Natural killer cell treated with Interleukin-12 subunit alpha and Interleukin-12 subunit beta and Interleukin-15 and Interleukin-18, amount 100 ng/mL, for 72 hours (primary cell): ENCODE measurements around the gene RASSF9. TPM values are rescaled to one million over a fixed set of nuclear protein-coding genes. Genes with fewer than 3 reads are reported as not detected.

ENCODE experiments used
- ATAC-seq, 2 donors: fragments of 150-1000 bp; cut with Tn5 transposase in 1 of 2; sonication (Bioruptor Pico), chemical (Tn5 transposase) in 1 of 2; 2 replicates each; pipeline ENCODE4 v1.10.0; 2021
- DNase-seq: peaks from one replicate; pipeline ENCODE4 v3.0.0; 2022; ENCODE audit warnings: low spot score
- H3K27ac Mint-ChIP-seq, 2 donors: 1 replicate in 1 of 2; 2 replicates in 1 of 2; pipeline ENCODE4 v1.8.0; 2022; ENCODE audit warnings: mixed read lengths in 2 of 2, mild to moderate bottlenecking in 1 of 2, moderate library complexity in 1 of 2
- H3K27me3 Mint-ChIP-seq, 2 donors: 1 replicate in 1 of 2; 2 replicates in 1 of 2; pipeline ENCODE4 v1.8.0; 2022; ENCODE audit warnings: mixed read lengths in 2 of 2
- H3K36me3 Mint-ChIP-seq: one replicate; pipeline ENCODE4 v1.8.0; 2022; ENCODE audit warnings: mixed read lengths
- H3K4me1 Mint-ChIP-seq, 2 donors: 1 replicate in 1 of 2; 2 replicates in 1 of 2; pipeline ENCODE4 v1.8.0; 2022; ENCODE audit warnings: low read depth in 2 of 2, mixed read lengths in 2 of 2, mild to moderate bottlenecking in 1 of 2
- H3K4me3 Mint-ChIP-seq: one replicate; pipeline ENCODE4 v1.8.0; 2022; ENCODE audit warnings: mixed read lengths
- H3K9me3 Mint-ChIP-seq: 2 replicates; pipeline ENCODE4 v1.8.0; 2022; ENCODE audit warnings: mixed read lengths
- total RNA-seq, 2 donors: library from RNA; stranded (reverse); gene quantifications; one replicate each; pipeline ENCODE4 v1.2.3, GENCODE V29; 2022

Gene RASSF9
- total RNA-seq, 2 donors from 2014 or later: not detected

DNA sequence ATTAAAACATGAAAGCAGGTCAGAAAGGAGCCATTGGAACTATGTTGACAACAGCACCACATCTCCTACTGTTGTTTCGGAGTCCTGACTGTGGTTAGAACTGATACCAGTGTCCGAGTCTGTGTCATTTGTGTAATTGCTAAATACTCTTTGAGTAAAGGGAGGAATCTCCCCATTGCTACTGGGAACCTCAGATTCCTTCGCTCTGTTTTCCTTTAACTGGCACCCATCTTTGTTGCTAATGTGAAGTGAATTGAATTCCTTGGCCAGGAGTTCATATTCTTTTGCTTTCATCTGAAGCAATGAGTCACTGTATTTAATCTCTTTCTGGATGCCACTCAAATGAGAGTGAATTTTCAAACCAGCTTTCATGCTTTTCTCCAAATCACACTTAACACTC, 31.5 kb downstream of the RASSF9 start:
- DNase-seq (no peak), ATAC-seq (no peak)
- no peaks in the 10 kb centered on the region for H3K9me3 Mint-ChIP-seq
- no peak overlapping the region for H3K4me3 Mint-ChIP-seq
- H3K27ac Mint-ChIP-seq: no peak overlapping the region
- no peaks in the 10 kb centered on the region for H3K27me3 Mint-ChIP-seq
- no peaks in the 10 kb centered on the region for H3K4me1 Mint-ChIP-seq
- H3K36me3 Mint-ChIP-seq: no peaks in the 10 kb centered on the region

DNA sequence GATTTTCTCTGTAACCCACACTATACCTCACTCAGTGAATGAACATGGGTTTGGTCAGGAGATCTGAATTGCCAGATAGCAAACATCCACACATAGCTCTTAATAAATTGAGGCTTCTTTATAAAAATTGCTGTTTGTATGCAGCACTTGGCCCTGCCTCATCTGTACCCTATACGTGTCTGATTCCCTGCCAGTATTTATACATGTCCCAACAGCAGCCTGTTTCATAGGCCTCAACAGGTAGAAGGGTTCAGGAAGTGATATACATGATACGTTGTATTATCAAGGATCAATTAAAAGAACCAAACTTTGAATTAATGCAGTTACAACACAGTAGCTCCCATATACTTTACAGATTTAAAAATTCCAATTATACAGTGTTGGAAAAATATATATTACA, 32.3 kb downstream of the RASSF9 start:
- no peak overlapping the region for H3K4me3 Mint-ChIP-seq
- no peaks in the 10 kb centered on the region for H3K27me3 Mint-ChIP-seq
- DNase-seq: no peak
- H3K9me3 Mint-ChIP-seq: no peaks in the 10 kb centered on the region
- H3K36me3 Mint-ChIP-seq: no peaks in the 10 kb centered on the region
- no peaks in the 10 kb centered on the region for H3K4me1 Mint-ChIP-seq
- no peak overlapping the region for H3K27ac Mint-ChIP-seq
- no peak for ATAC-seq

DNA sequence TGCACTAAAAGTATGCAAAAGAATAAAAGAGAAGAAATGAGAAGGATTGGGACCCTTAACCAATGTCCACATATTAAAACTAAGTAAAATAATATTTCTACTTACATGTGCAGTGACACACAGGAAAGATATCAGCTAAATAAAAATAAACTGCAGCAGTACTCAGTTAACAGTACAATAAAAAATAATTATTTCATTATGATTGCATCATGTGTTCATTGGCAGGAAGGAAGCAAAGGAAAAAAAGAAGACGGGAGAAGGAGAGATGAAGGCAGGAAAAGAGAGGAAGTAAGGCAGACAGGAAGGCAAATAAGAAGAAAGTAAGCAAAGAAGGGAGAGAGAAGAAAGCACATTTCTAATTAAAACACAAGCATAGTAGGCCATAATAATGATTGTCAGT, 33.0 kb downstream of the RASSF9 start:
- Mint-ChIP-seq H3K4me1 (no peaks in the 10 kb centered on the region), H3K36me3 (no peaks in the 10 kb centered on the region), H3K9me3 (no peaks in the 10 kb centered on the region), H3K27me3 (no peaks in the 10 kb centered on the region), H3K27ac (no peak overlapping the region), H3K4me3 (no peak overlapping the region)
- no peak for DNase-seq
- ATAC-seq: no peak

DNA sequence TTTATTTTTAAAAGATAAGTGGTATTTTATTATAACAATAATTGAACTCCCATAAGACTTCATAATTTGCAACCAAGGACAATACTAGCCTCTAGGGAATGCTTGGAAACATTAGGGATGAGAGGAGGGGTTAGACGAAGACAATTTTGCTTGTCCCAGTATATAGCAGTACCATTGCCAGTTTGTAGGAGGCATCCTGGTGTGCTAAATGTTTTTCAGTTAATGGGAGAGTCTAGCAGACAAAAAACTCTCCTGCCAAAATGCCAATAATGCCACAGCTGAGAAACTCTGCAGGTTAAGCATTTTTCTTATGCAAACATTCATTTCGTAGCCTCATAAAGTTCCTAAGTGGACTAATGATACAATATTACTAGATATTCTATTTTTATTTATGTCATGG, 38.1 kb downstream of the RASSF9 start:
- DNase-seq (no peak), ATAC-seq (no peak)
- no peaks in the 10 kb centered on the region for H3K36me3 Mint-ChIP-seq
- no peaks in the 10 kb centered on the region for H3K4me1 Mint-ChIP-seq
- no peak overlapping the region for H3K27ac Mint-ChIP-seq
- H3K4me3 Mint-ChIP-seq: no peak overlapping the region
- no peaks in the 10 kb centered on the region for H3K9me3 Mint-ChIP-seq
- peaks cover 0 to 2% of the 10 kb centered on the region in 2 donors for H3K27me3 Mint-ChIP-seq

DNA sequence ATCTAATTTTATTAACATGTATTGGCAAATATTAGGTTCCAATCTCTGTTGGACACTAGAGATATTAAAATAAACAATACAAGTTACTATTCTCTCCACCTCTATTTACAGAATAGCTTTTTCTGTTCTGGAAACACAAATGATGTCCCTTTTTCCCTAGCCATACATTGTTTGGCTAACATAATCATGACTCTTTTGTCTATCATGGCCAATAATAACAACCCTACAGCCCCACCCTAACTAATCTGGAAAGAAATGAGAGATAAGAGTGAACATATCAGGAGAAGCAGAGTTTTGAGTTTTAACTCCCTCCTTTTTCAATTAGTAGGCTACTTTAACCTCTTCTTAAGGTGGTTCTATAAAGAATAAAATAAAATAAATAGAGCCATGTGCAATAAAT, 40.2 kb downstream of the RASSF9 start:
- H3K36me3 Mint-ChIP-seq: no peaks in the 10 kb centered on the region
- no peaks in the 10 kb centered on the region for H3K4me1 Mint-ChIP-seq
- ATAC-seq: no peak
- H3K27me3 Mint-ChIP-seq: peaks cover 0 to 2% of the 10 kb centered on the region in 2 donors
- no peaks in the 10 kb centered on the region for H3K9me3 Mint-ChIP-seq
- H3K4me3 Mint-ChIP-seq: no peak overlapping the region
- H3K27ac Mint-ChIP-seq: no peak overlapping the region
- DNase-seq: no peak

DNA sequence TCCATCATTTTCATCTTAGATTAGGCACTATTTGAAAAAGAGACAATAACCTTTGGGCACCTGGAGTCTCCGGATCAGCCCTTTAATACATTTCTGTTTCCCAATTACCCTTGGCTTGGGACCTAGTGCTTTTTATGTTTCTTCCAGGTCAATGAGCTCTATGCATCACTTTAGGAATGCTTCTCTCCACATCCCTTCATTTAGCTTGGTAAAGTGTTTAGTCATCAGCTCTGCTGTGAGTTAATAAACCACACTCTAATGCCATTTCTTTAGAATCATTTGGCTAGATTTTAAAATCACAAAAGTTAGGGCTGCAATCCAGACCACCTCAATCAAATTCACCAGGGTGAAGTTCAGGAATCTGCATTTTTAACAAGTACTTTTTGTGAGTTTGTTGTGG, 41.7 kb downstream of the RASSF9 start:
- Mint-ChIP-seq H3K4me1 (no peaks in the 10 kb centered on the region), H3K27ac (no peak overlapping the region), H3K36me3 (no peaks in the 10 kb centered on the region), H3K9me3 (no peaks in the 10 kb centered on the region), H3K4me3 (no peak overlapping the region), H3K27me3 (peaks cover 0 to 2% of the 10 kb centered on the region in 2 donors)
- DNase-seq (no peak), ATAC-seq (no peak)

DNA sequence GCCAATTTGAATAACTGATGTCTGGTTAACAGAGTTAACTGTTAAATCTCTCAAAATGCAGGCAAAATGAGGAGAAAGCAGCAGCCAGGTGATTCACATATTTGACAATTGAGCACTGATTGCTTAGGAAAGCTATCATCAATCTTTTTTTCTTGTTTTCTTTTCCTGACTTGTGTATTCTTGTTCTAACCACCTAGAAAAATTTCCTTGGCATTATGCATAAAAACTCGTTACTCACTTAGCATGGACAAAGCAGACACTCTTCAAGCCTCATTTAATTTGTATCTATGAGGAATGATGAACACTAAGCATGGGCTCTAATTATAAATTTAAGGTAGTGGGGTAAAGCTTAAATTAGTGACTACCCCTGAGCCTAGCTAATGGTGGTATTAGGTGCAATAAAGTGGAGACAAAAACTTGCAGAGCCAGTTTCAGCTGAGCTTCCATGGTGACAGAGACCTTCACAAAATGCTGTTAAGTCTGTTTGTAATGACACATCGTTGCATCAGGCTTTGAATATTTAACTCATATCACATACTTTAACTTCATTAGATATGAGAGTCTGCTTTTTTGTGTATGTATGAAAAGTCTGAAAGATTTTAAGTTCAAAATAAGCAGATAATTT, 52.0 kb downstream of the RASSF9 start:
- DNase-seq: no peak
- H3K4me1 Mint-ChIP-seq: no peaks in the 10 kb centered on the region
- peaks cover 3% of the 10 kb centered on the region for H3K9me3 Mint-ChIP-seq
- no peaks in the 10 kb centered on the region for H3K27me3 Mint-ChIP-seq
- no peak overlapping the region for H3K27ac Mint-ChIP-seq
- ATAC-seq: no peak
- peaks cover 6% of the 10 kb centered on the region for H3K36me3 Mint-ChIP-seq
- H3K4me3 Mint-ChIP-seq: no peak overlapping the region

DNA sequence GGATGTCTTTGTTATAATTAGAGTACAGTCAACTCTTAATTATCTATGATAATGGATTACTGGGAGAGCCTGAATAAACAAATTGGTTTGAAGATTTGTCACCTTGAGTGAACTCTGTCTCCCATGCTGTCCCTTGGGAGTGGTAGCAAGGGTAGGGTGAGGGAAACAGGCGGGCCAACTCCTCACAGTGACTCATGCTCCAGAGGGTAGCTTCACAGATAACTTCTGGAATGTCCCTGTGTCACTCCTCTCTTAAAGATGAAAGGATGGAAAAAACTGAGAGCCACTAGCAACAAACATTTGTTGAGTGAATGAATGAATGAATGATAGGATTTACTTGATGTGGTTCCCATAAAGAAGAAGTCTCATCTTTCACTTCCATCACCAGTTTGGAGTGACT, 53.5 kb downstream of the RASSF9 start:
- H3K9me3 Mint-ChIP-seq: peaks cover 3% of the 10 kb centered on the region
- H3K4me3 Mint-ChIP-seq: no peak overlapping the region
- no peaks in the 10 kb centered on the region for H3K27me3 Mint-ChIP-seq
- DNase-seq (no peak), ATAC-seq (no peak)
- H3K4me1 Mint-ChIP-seq: no peaks in the 10 kb centered on the region
- no peak overlapping the region for H3K27ac Mint-ChIP-seq
- no peaks in the 10 kb centered on the region for H3K36me3 Mint-ChIP-seq

DNA sequence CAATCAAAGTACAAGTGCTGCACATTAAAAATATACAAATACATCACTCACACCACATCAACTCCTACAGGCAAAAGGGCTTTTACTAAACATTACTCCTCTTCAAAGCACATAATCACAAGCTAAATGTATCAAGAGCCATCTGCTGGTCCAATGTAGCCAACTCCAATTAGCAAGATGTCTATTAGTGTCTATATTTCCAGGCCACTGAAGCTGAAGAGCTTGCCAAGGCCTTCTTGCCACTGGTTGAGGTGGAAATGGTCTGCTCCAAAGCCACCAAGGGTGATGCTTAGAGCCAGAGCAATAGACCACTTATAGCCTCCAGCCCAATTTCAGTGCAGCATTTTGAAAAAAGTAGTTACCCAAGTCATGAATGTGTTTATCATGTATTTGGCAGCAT, 54.4 kb downstream of the RASSF9 start:
- no peak overlapping the region for H3K4me3 Mint-ChIP-seq
- H3K27me3 Mint-ChIP-seq: no peaks in the 10 kb centered on the region
- DNase-seq (no peak), ATAC-seq (no peak)
- H3K4me1 Mint-ChIP-seq: no peaks in the 10 kb centered on the region
- no peak overlapping the region for H3K27ac Mint-ChIP-seq
- peaks cover 3% of the 10 kb centered on the region for H3K9me3 Mint-ChIP-seq
- H3K36me3 Mint-ChIP-seq: no peaks in the 10 kb centered on the region

DNA sequence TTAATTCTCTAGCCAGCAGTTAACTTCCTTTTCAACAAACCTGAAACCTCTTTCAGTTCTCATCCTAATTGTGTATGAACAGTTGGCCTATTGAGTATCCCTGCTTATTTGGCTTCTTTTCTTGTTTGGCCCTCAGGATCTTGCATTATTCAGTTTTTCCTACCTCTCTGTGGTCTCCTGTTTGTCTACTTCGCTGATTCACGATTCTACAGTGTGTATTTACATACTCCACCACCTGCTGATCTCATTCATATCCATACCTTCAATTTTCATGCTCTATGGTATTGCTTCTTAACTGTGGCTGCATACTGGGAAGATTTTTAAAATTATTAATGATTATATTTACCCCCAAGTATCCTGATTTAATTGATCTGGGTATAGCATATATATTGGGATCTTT, 56.4 kb downstream of the RASSF9 start:
- DNase-seq: no peak
- no peak for ATAC-seq
- H3K27me3 Mint-ChIP-seq: no peaks in the 10 kb centered on the region
- H3K9me3 Mint-ChIP-seq: peaks cover 3% of the 10 kb centered on the region
- H3K36me3 Mint-ChIP-seq: no peaks in the 10 kb centered on the region
- no peak overlapping the region for H3K4me3 Mint-ChIP-seq
- H3K27ac Mint-ChIP-seq: no peak overlapping the region
- no peaks in the 10 kb centered on the region for H3K4me1 Mint-ChIP-seq

DNA sequence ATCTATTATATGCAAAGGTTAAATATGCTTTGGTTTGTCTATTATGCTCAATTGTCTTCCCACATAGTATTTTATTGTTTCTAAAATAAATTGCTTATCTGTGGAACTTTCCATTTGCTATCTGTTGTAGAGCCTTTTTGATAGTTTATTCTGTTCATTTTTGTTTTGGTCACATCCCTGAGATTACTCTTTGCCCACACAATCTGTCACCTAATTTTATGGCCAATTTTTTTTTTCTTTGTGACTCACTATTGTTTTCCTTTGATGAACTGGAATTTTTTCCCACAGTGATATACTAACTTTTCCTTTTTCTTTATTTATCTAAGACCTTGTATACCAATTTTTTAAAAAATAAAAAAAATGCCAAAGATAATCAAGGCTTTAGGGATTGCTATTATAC, 61.1 kb downstream of the RASSF9 start:
- Mint-ChIP-seq H3K4me1 (no peaks in the 10 kb centered on the region), H3K4me3 (no peak overlapping the region), H3K27me3 (no peaks in the 10 kb centered on the region), H3K36me3 (no peaks in the 10 kb centered on the region), H3K9me3 (peaks cover 3% of the 10 kb centered on the region), H3K27ac (no peak overlapping the region)
- ATAC-seq: no peak
- DNase-seq: no peak

DNA sequence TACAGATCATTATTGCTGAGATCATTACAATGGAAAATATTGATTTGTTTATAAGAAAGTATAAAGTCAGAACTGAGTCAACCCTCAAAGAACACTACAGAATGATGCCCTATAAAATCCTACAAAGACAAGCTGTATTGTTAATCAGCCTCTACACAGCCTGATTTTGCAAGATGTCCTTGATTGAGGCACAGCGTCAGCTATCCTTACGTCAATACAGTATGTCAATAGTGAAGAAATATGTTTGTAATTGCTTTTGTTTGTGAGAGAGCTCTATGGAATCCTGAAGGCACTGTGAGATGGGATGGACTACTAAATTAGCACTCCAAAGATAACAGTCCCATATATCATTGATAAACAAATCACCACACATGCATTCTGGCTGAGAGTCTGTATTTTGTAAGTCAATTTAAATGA, 70.7 kb downstream of the RASSF9 start:
- H3K4me1 Mint-ChIP-seq: no peaks in the 10 kb centered on the region
- H3K4me3 Mint-ChIP-seq: no peak overlapping the region
- ATAC-seq (no peak), DNase-seq (no peak)
- H3K27me3 Mint-ChIP-seq: no peaks in the 10 kb centered on the region
- no peak overlapping the region for H3K27ac Mint-ChIP-seq
- no peaks in the 10 kb centered on the region for H3K36me3 Mint-ChIP-seq
- no peaks in the 10 kb centered on the region for H3K9me3 Mint-ChIP-seq

DNA sequence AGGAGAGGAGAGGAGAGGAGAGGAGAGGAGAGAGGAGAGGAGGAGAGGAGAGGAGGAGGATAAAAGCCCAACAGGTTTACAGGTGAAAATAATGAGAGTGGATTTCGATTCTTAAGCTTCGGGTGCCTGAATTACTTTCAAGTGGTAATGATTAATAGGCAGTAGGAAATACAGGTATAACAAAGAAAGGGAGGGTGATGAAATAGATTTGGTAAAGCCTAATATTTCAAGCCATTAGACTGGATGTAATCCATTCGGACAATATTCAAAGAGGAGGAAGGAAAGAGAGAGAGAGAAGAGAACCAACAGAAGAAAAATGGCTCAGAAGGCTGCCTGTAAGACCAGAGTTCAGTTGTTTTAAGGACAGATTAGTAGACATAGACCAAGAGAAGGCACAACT, 76.6 kb downstream of the RASSF9 start:
- H3K4me1 Mint-ChIP-seq: no peaks in the 10 kb centered on the region
- DNase-seq (no peak), ATAC-seq (no peak)
- peaks cover 6% of the 10 kb centered on the region for H3K36me3 Mint-ChIP-seq
- no peak overlapping the region for H3K4me3 Mint-ChIP-seq
- H3K27ac Mint-ChIP-seq: no peak overlapping the region
- peaks cover 5% of the 10 kb centered on the region for H3K9me3 Mint-ChIP-seq
- no peaks in the 10 kb centered on the region for H3K27me3 Mint-ChIP-seq

DNA sequence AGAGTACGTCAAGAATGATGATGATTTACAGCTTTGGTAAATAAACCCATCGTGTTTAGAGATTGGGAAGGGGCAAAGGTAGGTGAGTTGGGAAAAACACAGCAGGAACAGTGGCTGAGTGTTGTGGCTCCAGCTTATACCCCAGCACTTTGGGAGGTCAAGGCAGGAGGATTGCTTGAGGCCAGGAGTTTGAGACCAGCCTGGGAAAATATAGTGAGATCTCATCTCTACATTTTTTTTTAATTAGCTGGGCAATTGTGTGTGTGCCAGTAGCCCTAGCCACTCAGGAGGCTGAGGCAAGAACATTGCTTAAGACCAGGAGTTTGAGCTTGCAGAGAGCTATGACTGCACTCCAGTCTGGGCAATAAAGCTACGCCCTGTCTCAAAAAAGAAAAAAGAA, 77.1 kb downstream of the RASSF9 start:
- H3K36me3 Mint-ChIP-seq: peaks cover 7% of the 10 kb centered on the region
- H3K27ac Mint-ChIP-seq: no peak overlapping the region
- H3K4me1 Mint-ChIP-seq: no peaks in the 10 kb centered on the region
- H3K9me3 Mint-ChIP-seq: peaks cover 6% of the 10 kb centered on the region
- no peaks in the 10 kb centered on the region for H3K27me3 Mint-ChIP-seq
- ATAC-seq (no peak), DNase-seq (no peak)
- no peak overlapping the region for H3K4me3 Mint-ChIP-seq

DNA sequence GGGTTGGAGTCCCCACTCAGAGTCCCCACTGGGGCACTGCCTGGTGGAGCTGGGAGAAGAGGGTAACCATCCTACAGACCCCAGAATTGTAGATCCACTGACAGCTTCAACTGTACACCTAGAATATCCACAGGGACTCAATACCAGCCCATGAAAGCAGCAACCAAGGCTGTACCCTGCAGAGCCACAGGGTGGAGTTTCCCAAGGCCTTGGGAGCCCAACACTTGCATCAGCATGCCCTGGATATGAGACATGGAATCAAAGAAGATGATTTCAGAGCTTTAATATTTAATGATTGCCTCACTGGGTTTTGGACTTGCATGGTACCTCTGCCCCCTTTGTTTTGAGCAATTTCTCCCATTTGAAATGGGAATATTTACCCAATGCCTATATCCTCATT, 80.4 kb downstream of the RASSF9 start:
- H3K4me3 Mint-ChIP-seq: no peak overlapping the region
- DNase-seq (no peak), ATAC-seq (no peak)
- no peaks in the 10 kb centered on the region for H3K27me3 Mint-ChIP-seq
- no peaks in the 10 kb centered on the region for H3K4me1 Mint-ChIP-seq
- H3K36me3 Mint-ChIP-seq: peaks cover 7% of the 10 kb centered on the region
- peaks cover 6% of the 10 kb centered on the region for H3K9me3 Mint-ChIP-seq
- no peak overlapping the region for H3K27ac Mint-ChIP-seq
